ENCODE results near the gene VPS52.

GRCh38 chr6:33320315-33321181, 48.9 kb upstream of the VPS52 start:
- TF ChIP-seq ZFX (IDR thresholded peaks at IDR 0.05) (no peak), CTCF (conservative IDR thresholded peaks at IDR 0.05) (no peak)

Measured in C4-2B (cell line).